ENCODE results near the gene PPM1L.

DNA sequence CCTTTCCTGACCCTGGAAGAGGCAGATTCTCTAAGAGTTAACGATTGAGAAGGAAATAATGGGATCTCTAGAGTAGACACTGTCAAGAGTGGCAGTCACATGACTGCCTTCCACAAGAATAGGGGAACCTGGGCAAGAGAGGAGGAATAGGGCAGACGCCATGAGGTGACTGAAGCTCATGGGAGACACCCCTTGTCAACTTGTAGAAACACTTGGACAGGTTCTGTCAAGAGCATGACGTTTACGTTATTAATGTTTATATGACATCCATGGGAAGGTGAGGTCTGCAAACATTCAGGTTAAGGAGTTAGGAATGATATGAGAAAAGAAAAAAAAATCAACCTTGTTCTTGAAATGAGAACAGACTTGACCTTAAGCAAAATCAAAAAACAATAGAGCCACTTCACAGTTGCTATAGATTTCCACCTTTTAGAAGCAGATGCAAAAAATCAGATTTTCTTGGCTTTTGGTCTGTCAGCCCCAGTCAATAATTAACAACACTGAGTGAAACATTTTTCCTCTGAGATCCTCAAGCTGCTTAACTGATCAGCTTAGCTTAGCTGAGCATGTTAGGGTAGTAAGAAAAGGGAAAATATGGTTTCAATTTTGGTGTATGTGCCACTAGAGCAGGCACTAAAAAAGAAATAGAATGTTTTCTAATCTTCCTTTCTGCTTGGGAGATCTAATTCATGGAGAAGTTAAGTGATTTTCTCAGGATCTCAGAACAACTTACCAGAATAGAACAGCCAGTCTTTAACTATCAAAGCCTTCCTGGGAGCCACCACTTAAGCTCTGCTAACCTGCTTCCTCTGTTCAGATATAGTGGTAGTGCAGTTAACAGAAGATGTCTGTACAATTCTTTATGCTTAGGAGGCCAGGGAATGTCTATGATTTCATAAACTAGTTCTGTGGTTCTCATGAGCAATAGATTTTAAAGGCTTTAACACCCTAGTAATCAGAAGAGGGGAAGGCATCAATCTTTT lies 232.2 kb downstream of the PPM1L start:
- TF ChIP-seq CTCF (conservative IDR thresholded peaks at IDR 0.05; ENCODE audit: low read depth, low read length) (no peak), EZH2 (IDR thresholded peaks at IDR 0.05; ENCODE audit: borderline replicate concordance, low read depth, low read length, poor library complexity, severe bottlenecking) (no peak)
